SIG-M5 treated with dmso at 0.1 percent for 504 hours (cell line): ENCODE results near the gene OBI1.

Source experiments
- DNase-seq: peaks from one replicate; lab custom pipeline; 2025; ENCODE audit not compliant: unreplicated experiment; lab: John Stamatoyannopoulos, UW

Gene OBI1, protein sequence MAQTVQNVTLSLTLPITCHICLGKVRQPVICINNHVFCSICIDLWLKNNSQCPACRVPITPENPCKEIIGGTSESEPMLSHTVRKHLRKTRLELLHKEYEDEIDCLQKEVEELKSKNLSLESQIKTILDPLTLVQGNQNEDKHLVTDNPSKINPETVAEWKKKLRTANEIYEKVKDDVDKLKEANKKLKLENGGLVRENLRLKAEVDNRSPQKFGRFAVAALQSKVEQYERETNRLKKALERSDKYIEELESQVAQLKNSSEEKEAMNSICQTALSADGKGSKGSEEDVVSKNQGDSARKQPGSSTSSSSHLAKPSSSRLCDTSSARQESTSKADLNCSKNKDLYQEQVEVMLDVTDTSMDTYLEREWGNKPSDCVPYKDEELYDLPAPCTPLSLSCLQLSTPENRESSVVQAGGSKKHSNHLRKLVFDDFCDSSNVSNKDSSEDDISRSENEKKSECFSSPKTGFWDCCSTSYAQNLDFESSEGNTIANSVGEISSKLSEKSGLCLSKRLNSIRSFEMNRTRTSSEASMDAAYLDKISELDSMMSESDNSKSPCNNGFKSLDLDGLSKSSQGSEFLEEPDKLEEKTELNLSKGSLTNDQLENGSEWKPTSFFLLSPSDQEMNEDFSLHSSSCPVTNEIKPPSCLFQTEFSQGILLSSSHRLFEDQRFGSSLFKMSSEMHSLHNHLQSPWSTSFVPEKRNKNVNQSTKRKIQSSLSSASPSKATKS

GRCh38 chr13:78658630-78659449 is at the start of gene OBI1:
OBI1 (minus strand) TSS chr13:78659155; CDS start chr13:78659120, 35 bp downstream.
- peak; percentile 78 for DNase-seq

DNA sequence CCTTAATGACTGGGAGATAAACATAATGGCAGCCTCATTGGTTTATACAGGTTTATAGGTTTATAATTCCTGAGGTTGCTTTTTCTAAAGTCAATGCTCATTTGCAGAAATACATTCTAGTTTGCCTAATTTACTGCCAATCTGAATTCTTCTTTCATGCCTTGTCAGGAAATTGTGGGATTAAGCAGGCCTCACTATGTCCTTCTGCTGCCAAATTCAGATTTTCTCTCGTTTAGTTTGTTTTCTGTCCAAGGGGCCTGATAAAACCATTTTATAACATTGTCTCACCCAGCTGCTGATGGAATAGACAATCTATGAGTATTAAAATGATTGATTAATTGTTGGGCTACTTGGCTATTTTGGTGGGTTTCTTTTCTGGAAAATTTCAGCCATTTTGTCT is 42.4 kb upstream of the OBI1 start:
- no peak for DNase-seq

- DNase-seq = no peak
These were observed 41.4 kb upstream of the OBI1 start for GRCh38 chr13:78700121-78700910.

DNA sequence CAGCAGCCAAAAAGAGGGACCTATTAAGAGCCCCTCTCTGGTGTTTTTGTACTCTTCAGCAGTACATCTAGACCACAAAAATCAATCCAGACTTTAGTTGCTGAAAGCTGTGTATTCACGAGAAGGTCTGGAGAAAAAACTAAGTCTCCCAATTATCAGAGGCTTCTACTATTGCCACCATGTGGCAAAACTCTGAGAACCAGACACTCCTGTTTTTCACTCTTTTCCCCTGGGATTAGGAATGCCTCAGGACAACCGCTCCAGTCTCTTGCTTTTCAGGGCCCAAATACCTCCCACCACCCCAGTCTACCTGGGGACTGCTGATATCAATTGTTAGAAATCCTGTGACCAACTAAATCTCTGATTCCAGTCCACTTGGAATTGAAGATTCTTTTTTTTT is 30.1 kb upstream of the OBI1 start:
- no peak for DNase-seq

DNA sequence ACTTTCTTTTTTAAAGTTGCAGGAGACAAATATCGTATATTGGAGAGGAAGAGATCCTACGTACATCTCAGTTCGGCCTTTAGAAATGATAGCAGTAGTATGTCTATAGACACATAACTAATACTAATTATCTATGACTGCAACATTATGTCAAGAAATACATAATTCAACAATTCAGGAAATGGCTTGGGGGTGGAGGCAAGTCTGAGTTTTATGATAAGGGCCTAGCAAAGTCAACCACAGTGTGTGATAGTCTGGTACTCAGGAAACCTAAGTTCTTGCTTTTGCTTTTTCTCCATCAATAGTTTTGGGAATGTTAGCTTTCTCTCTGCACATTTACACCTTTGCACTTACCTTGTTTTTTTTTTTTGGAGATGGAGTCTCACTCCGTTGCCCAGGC is 27.5 kb upstream of the OBI1 start:
- DNase-seq = no peak

GRCh38 chr13:78680576-78681350 is 21.8 kb upstream of the OBI1 start:
- DNase-seq = no peak

- no peak for DNase-seq
These were observed 21.2 kb upstream of the OBI1 start for GRCh38 chr13:78680115-78680561.

GRCh38 chr13:78679329-78679728 is 20.4 kb upstream of the OBI1 start:
- DNase-seq = no peak

GRCh38 chr13:78675112-78675511 is 16.2 kb upstream of the OBI1 start:
- no peak for DNase-seq

- DNase-seq = no peak
These were observed 15.7 kb upstream of the OBI1 start for GRCh38 chr13:78674638-78675037.

DNA sequence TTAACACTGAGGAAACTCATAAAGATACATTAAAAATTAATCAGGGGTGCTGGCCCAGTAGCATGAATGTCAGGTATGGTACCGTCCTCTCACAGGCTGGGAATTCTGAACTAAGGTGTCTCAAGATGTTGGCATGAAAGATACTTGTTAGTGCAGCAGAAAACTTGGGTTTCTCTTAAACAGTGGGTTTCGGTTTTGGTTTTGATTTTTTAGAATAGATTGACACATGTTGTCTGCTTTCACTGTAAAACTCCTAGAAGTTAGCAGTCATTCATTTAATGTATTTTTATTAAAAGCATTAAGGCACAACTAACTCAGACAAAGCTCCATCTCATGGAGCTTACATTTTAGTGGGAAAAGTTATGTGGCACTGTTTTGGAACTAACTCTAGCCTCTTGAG is 3.5 kb upstream of the OBI1 start:
- no peak for DNase-seq

DNA sequence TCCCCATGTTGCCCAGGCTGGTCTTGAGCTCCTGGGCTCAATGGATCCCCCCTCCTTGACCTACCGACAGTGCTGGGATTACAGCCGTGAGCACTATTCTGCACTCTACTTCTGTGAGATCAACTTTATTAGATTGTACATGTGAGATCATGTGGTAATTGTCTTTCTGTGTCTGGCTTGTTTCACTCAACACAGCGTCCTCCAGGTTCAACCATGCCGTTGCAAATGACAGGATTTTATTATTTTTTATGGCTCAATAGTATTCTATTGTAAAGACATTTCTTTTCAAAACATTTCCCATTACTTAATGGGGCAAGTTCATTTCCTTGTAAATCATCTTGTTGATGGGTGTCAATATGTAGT is 1.5 kb upstream of the OBI1 start:
- no peak for DNase-seq

- no peak for DNase-seq
These were observed 958 bp upstream of the OBI1 start for GRCh38 chr13:78659732-78660494.

DNA sequence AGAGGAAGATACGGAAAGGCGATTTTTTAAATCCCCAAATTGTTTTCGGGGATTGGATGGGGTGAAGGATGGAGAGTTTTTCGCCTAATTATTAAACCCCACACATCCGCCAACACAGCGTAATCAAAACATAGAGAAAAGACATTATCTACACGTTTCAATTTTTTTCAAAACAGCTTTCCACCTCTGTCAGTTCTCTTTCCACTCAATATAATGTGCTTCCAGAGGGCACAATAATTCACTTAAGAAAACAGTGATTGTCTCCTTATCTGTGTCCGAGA is 435 bp upstream of the OBI1 start:
- DNase-seq = no peak

- DNase-seq = peak; percentile 51
These were observed 991 bp downstream of the OBI1 start for GRCh38 chr13:78657699-78658629.

GRCh38 chr13:78655906-78656305 is 3.0 kb downstream of the OBI1 start:
- no peak for DNase-seq

- no peak for DNase-seq
These were observed 3.9 kb downstream of the OBI1 start for GRCh38 chr13:78655007-78655406.

DNA sequence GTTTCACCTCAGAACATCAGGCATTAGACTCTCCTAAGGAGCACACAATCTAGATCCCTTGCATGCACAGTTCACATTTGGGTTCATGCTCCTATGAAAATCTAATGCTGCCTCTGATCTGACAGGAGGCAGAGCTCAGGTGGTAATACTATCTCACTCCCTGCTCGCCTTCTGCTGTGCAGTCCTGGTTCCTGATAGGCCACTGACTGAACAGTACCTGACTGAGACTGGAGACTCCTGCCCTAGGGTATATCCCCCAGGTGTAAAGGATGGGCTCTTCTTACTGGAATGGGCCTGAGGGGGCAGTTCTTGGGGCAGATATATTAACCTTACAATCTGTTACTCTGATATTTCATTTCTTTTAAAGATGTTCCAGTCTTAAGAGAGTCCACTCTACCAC is 6.3 kb downstream of the OBI1 start:
- no peak for DNase-seq

DNA sequence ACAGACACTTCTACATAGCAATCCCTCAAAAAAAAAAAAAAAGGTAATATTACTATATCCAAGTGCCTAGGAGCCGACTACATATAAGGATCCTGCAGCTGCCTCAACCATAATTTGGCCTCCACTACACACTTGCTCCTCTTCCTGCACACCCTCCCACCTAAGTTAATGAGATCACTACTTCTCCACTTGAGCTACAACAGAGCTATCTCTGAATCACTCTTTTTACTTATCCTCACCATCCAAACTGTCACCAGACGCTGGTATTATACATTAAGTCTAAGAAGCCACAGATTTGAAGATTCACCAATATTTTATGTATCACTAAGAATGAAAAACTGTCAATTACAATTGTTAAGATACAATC is 8.3 kb downstream of the OBI1 start:
- DNase-seq = no peak
